B cell (primary cell): ENCODE data around the gene FAM107B.

ENCODE experiments used
- EZH2 ChIP-seq: IDR thresholded peaks from 2 replicates; pipeline ENCODE4 v1.6.1; 2012; ENCODE audit warnings: borderline replicate concordance, low read depth, mild to moderate bottlenecking, moderate library complexity, low read length; ENCODE audit not compliant: insufficient read depth, poor library complexity, severe bottlenecking
- TF ChIP-seq, protein P1 (sequence below): fragments of 200-600 bp; IDR thresholded peaks from one replicate; pipeline ENCODE4 v1.8.0; 2022; ENCODE audit warnings: antibody characterized with exemption, mild to moderate bottlenecking

GRCh38 chr10:14592566-14592965, 182.1 kb downstream of the FAM107B start:
- TF ChIP-seq, protein P1, sequence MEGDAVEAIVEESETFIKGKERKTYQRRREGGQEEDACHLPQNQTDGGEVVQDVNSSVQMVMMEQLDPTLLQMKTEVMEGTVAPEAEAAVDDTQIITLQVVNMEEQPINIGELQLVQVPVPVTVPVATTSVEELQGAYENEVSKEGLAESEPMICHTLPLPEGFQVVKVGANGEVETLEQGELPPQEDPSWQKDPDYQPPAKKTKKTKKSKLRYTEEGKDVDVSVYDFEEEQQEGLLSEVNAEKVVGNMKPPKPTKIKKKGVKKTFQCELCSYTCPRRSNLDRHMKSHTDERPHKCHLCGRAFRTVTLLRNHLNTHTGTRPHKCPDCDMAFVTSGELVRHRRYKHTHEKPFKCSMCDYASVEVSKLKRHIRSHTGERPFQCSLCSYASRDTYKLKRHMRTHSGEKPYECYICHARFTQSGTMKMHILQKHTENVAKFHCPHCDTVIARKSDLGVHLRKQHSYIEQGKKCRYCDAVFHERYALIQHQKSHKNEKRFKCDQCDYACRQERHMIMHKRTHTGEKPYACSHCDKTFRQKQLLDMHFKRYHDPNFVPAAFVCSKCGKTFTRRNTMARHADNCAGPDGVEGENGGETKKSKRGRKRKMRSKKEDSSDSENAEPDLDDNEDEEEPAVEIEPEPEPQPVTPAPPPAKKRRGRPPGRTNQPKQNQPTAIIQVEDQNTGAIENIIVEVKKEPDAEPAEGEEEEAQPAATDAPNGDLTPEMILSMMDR: no peak
- no peak for TF ChIP-seq EZH2
